Measurements from ENCODE around the gene MEGF11. TPM values are rescaled to one million over a fixed set of nuclear protein-coding genes. Genes with fewer than 3 reads are reported as not detected.

MEGF11 gene
- total RNA-seq, 1 experiment from 2014 or later: not detected

DNA sequence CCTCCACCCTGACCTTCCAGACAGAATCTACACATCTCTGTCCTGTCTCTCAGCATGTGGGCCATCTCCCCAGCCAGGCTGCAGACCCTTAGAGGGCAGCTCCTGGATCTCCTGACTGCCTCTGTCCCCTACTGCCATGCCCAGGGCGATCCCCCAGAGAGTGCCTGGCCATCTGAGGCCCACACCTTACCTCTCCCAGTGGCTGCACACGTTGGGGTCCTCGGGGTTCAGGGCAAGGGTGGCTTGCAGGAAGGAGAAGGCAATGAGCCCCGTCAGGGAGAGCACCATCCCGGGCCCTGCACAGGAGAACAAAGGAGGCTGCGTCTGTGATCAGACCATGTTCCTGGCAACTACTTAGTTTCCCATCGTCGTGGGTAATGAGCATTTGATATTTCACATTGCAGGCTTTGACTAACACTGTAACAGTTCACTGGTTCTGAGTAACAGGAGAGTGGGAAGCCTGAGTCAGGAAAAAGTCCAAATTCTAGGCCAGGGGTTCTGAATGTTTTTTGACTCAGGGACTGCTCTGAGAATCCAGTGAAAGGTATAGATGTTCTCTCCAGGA, 125.4 kb downstream of the MEGF11 start:
- H3K27me3 ChIP-seq (ENCODE audit: low read length): peaks cover 76% of the 10 kb centered on the region
- ATAC-seq (no peak), DNase-seq (no peak)
- no peaks in the 10 kb centered on the region for H3F3A ChIP-seq (ENCODE audit: low read length, unreplicated experiment)
- H2AFZ ChIP-seq (ENCODE audit: low read length): no peak overlapping the region
- H3K9ac ChIP-seq (ENCODE audit: low read length): no peak overlapping the region
- H3K27ac ChIP-seq (ENCODE audit: low read length): no peak overlapping the region
- ChIA-PET POLR2A (ENCODE audit: unreplicated experiment) (no interaction called here), CTCF (no interaction called here)
- no TSS peak for BruUV-seq (replicated peaks)
- TF ChIP-seq EZH2 (IDR thresholded peaks at IDR 0.05; ENCODE audit: low read length, unreplicated experiment) (no peak), EZH2phosphoT487 (IDR thresholded peaks at IDR 0.05; ENCODE audit: borderline replicate concordance, low read length) (no peak)
- TF ChIP-seq, protein P1, sequence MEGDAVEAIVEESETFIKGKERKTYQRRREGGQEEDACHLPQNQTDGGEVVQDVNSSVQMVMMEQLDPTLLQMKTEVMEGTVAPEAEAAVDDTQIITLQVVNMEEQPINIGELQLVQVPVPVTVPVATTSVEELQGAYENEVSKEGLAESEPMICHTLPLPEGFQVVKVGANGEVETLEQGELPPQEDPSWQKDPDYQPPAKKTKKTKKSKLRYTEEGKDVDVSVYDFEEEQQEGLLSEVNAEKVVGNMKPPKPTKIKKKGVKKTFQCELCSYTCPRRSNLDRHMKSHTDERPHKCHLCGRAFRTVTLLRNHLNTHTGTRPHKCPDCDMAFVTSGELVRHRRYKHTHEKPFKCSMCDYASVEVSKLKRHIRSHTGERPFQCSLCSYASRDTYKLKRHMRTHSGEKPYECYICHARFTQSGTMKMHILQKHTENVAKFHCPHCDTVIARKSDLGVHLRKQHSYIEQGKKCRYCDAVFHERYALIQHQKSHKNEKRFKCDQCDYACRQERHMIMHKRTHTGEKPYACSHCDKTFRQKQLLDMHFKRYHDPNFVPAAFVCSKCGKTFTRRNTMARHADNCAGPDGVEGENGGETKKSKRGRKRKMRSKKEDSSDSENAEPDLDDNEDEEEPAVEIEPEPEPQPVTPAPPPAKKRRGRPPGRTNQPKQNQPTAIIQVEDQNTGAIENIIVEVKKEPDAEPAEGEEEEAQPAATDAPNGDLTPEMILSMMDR (conservative IDR thresholded peaks at IDR 0.05; ENCODE audit: low read depth, low read length): no peak
- intact Hi-C loops (cut with micrococcal nuclease): no loop called here
- no peaks in the 10 kb centered on the region for H4K20me1 ChIP-seq (ENCODE audit: low read length)
- H3K9me3 ChIP-seq (ENCODE audit: low read length): no peaks in the 10 kb centered on the region
- no peak overlapping the region for H3K4me2 ChIP-seq (ENCODE audit: low read length)
- H3K79me2 ChIP-seq (ENCODE audit: low read length): no peaks in the 10 kb centered on the region
- H3K4me1 ChIP-seq (ENCODE audit: insufficient read depth, low read length): no peaks in the 10 kb centered on the region
- no peak overlapping the region for H3K4me3 ChIP-seq (ENCODE audit: low read length)
- no peaks in the 10 kb centered on the region for H3K9me2 ChIP-seq (replicated peaks; ENCODE audit: low read length)
- no peaks in the 10 kb centered on the region for H3K36me3 ChIP-seq (ENCODE audit: low read depth, low read length)

- CTCF ChIA-PET: no interaction called here
- POLR2A ChIA-PET (ENCODE audit: unreplicated experiment): no interaction called here
These were observed 127.1 kb downstream of the MEGF11 start for GRCh38 chr15:66126456-66126855.

DNA sequence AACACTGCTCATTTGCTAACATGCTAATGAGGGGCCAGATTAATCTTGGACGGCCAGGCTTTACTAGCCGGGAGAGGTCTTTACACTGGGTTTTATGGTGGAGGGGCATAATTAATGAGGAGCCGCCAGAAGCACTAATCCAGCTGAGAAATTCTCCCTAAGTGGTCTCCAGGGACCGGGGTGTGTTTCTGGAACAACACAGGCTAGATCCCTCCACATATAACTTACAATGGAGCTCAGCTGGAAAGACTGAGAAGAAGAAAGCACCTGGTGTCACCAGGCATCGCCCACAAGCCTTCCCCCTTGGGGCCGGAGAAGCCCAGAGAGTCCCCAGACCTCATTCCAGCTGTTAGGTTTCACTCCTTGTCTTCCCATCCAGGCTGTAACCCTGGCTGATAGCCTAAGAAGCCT, 127.5 kb downstream of the MEGF11 start:
- Histone ChIP-seq H3K27ac (ENCODE audit: low read length) (no peak overlapping the region), H2AFZ (ENCODE audit: low read length) (no peak overlapping the region), H3K4me2 (ENCODE audit: low read length) (no peak overlapping the region), H3K36me3 (ENCODE audit: low read depth, low read length) (no peaks in the 10 kb centered on the region), H3K79me2 (ENCODE audit: low read length) (no peaks in the 10 kb centered on the region), H3K9ac (ENCODE audit: low read length) (no peak overlapping the region), H3K27me3 (ENCODE audit: low read length) (peaks cover 84% of the 10 kb centered on the region), H3K4me1 (ENCODE audit: insufficient read depth, low read length) (no peaks in the 10 kb centered on the region), H3K9me2 (replicated peaks; ENCODE audit: low read length) (no peaks in the 10 kb centered on the region), H3F3A (ENCODE audit: low read length, unreplicated experiment) (no peaks in the 10 kb centered on the region), H4K20me1 (ENCODE audit: low read length) (no peaks in the 10 kb centered on the region), H3K4me3 (ENCODE audit: low read length) (no peak overlapping the region), H3K9me3 (ENCODE audit: low read length) (no peaks in the 10 kb centered on the region)
- TF ChIP-seq EZH2phosphoT487 (IDR thresholded peaks at IDR 0.05; ENCODE audit: borderline replicate concordance, low read length) (no peak), EZH2 (IDR thresholded peaks at IDR 0.05; ENCODE audit: low read length, unreplicated experiment) (no peak)
- TF ChIP-seq, protein P1 (conservative IDR thresholded peaks at IDR 0.05; ENCODE audit: low read depth, low read length): no peak
- BruUV-seq (replicated peaks): no TSS peak
- ATAC-seq: no peak
- ChIA-PET POLR2A (ENCODE audit: unreplicated experiment) (no interaction called here), CTCF (no interaction called here)
- no peak for DNase-seq
- intact Hi-C loops (cut with micrococcal nuclease): no loop called here

More at GRCh38 chr15:66126456-66126855, 127.1 kb downstream of the MEGF11 start:
- no TSS peak for BruUV-seq (replicated peaks)
- no peaks in the 10 kb centered on the region for H3F3A ChIP-seq (ENCODE audit: low read length, unreplicated experiment)
- intact Hi-C loops (cut with micrococcal nuclease): no loop called here
- no peaks in the 10 kb centered on the region for H3K79me2 ChIP-seq (ENCODE audit: low read length)
- peaks cover 84% of the 10 kb centered on the region for H3K27me3 ChIP-seq (ENCODE audit: low read length)
- ATAC-seq (no peak), DNase-seq (no peak)
- H4K20me1 ChIP-seq (ENCODE audit: low read length): no peaks in the 10 kb centered on the region
- H2AFZ ChIP-seq (ENCODE audit: low read length): no peak overlapping the region
- no peak overlapping the region for H3K4me2 ChIP-seq (ENCODE audit: low read length)
- no peaks in the 10 kb centered on the region for H3K36me3 ChIP-seq (ENCODE audit: low read depth, low read length)
- H3K4me3 ChIP-seq (ENCODE audit: low read length): no peak overlapping the region
- no peaks in the 10 kb centered on the region for H3K9me3 ChIP-seq (ENCODE audit: low read length)
- H3K9ac ChIP-seq (ENCODE audit: low read length): no peak overlapping the region
- TF ChIP-seq EZH2phosphoT487 (IDR thresholded peaks at IDR 0.05; ENCODE audit: borderline replicate concordance, low read length): no peak
- TF ChIP-seq, protein P1 (conservative IDR thresholded peaks at IDR 0.05; ENCODE audit: low read depth, low read length): no peak
- no peak for TF ChIP-seq EZH2 (IDR thresholded peaks at IDR 0.05; ENCODE audit: low read length, unreplicated experiment)
- H3K27ac ChIP-seq (ENCODE audit: low read length): no peak overlapping the region
- no peaks in the 10 kb centered on the region for H3K9me2 ChIP-seq (replicated peaks; ENCODE audit: low read length)
- H3K4me1 ChIP-seq (ENCODE audit: insufficient read depth, low read length): no peaks in the 10 kb centered on the region
